ENCODE results near the gene NRARP. TPM values are rescaled to one million over a fixed set of nuclear protein-coding genes. Genes with fewer than 3 reads are reported as not detected.

NRARP gene
- total RNA-seq, 1 donor from 2014 or later: 20.7 TPM

GRCh38 chr9:137279741-137280473 is 22.2 kb downstream of the NRARP start:
- Mint-ChIP-seq H3K27me3 (ENCODE audit: insufficient read depth, low read depth) (peaks cover 14% of the 10 kb centered on the region), H3K4me3 (peak overlapping the region; percentile 41), H3K27ac (no peak overlapping the region), H3K36me3 (no peaks in the 10 kb centered on the region), H3K9me3 (peaks cover 3% of the 10 kb centered on the region), H3K4me1 (peaks cover 18% of the 10 kb centered on the region)
- Histone ChIP-seq H4K20me1 (ENCODE audit: low read depth) (no peaks in the 10 kb centered on the region), H3K9me3 (ENCODE audit: low read depth) (no peaks in the 10 kb centered on the region), H3K27me3 (peaks cover 62% of the 10 kb centered on the region), H3K4me1 (peaks cover 24% of the 10 kb centered on the region), H3K4me2 (peak overlapping the region; percentile 79), H3K9ac (no peak overlapping the region), H3K27ac (no peak overlapping the region), H3F3A (ENCODE audit: low read depth) (peaks cover 25% of the 10 kb centered on the region), H3K79me2 (ENCODE audit: low read depth) (no peaks in the 10 kb centered on the region), H3K4me3 (no peak overlapping the region), H3K36me3 (no peaks in the 10 kb centered on the region), H2AFZ (replicated peaks) (no peak overlapping the region)
- TF ChIP-seq EZH2phosphoT487 (IDR thresholded peaks at IDR 0.05) (no peak), EZH2 (IDR thresholded peaks at IDR 0.05) (no peak)
- TF ChIP-seq, protein P1, sequence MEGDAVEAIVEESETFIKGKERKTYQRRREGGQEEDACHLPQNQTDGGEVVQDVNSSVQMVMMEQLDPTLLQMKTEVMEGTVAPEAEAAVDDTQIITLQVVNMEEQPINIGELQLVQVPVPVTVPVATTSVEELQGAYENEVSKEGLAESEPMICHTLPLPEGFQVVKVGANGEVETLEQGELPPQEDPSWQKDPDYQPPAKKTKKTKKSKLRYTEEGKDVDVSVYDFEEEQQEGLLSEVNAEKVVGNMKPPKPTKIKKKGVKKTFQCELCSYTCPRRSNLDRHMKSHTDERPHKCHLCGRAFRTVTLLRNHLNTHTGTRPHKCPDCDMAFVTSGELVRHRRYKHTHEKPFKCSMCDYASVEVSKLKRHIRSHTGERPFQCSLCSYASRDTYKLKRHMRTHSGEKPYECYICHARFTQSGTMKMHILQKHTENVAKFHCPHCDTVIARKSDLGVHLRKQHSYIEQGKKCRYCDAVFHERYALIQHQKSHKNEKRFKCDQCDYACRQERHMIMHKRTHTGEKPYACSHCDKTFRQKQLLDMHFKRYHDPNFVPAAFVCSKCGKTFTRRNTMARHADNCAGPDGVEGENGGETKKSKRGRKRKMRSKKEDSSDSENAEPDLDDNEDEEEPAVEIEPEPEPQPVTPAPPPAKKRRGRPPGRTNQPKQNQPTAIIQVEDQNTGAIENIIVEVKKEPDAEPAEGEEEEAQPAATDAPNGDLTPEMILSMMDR (IDR thresholded peaks at IDR 0.05): no peak
- DNase-seq (ENCODE audit: low spot score): no peak

DNA sequence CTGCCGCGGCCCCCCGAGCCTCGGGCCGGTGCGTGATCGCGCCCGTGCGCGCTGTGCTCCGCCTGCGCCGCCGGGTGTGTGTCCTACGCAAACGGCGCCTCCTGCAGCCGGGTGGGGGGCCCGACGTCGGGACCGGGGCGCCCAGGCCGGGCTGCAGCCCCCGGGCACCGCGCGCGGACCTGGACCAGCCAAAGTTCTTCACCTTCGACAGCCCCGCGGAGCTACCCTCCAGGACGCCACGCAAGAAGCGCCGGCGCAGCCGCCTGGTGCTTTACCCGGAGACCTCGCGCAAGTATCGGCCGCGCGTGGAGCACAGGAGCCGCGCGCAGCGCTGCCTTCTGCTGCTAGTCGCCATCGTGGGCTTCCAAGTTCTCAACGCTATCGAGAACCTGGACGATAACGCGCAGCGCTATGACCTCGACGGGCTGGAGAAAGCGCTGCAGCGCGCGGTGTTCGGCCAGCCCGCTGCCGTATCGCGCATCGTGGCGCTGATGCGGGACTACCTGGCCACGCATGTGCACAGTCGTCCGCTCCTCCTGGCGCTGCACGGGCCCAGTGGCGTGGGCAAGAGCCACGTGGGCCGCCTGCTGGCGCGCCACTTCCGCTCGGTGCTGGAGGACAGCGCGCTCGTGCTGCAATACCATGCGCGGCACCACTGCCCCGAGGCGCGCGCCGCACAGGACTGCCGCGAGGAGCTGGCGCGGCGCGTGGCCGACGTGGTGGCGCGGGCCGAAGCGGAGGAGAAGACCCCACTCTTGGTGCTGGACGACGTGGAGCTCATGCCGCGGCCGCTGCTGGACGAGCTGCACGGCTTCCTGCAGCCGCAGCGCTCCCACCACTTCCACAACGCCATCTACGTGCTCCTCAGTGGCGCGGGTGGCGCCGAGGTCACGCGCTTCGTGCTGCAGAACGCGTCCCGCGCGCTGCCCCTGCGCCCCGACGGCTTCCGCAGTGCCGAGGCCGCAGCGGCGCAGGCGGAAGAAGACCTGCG is 23.1 kb downstream of the NRARP start:
- Mint-ChIP-seq H3K4me3 (no peak overlapping the region), H3K9me3 (peaks cover 3% of the 10 kb centered on the region), H3K27ac (no peak overlapping the region), H3K36me3 (no peaks in the 10 kb centered on the region), H3K4me1 (peaks cover 21% of the 10 kb centered on the region), H3K27me3 (ENCODE audit: insufficient read depth, low read depth) (peaks cover 14% of the 10 kb centered on the region)
- Histone ChIP-seq H3K9ac (no peak overlapping the region), H2AFZ (replicated peaks) (no peak overlapping the region), H3K27ac (no peak overlapping the region), H4K20me1 (ENCODE audit: low read depth) (no peaks in the 10 kb centered on the region), H3K4me2 (no peak overlapping the region), H3K79me2 (ENCODE audit: low read depth) (no peaks in the 10 kb centered on the region), H3K9me3 (ENCODE audit: low read depth) (no peaks in the 10 kb centered on the region), H3K36me3 (no peaks in the 10 kb centered on the region), H3K27me3 (peaks cover 62% of the 10 kb centered on the region), H3K4me3 (no peak overlapping the region), H3K4me1 (peaks cover 24% of the 10 kb centered on the region), H3F3A (ENCODE audit: low read depth) (peaks cover 25% of the 10 kb centered on the region)
- TF ChIP-seq, protein P1 (IDR thresholded peaks at IDR 0.05): no peak
- TF ChIP-seq EZH2 (IDR thresholded peaks at IDR 0.05) (no peak), EZH2phosphoT487 (IDR thresholded peaks at IDR 0.05) (no peak)
- no peak for DNase-seq (ENCODE audit: low spot score)

DNA sequence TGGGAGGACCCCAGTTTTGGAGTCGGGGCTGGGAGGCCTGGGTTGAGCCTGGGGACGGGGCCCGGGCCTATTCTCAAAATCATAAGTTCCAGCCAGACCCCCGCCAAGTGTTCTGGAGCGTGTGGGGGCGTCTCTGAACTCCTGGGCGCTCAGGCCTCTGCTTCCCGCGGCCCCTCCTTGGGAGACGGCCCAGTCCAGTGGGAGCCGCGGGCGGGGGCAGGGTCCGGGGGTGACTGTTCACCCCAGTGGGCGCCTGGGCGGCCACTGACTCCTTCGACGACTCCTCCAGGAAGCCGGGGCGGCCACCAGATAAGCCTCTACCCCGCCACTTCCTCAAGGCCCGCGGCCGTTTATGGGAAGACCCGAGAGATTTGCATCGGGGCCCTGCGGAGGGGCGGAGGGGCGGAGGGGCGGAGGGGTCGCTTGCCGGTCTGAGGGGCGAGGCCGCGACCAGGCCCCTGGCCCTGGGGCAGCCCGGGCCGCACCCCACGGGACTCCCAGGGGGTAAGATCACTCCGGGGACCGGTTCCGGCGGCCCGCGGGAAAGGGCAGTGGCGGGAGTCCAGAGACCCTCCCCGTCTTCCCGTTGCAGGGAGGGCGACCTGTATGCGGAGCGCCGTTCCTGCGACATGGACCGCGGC is 23.9 kb downstream of the NRARP start:
- no peak for TF ChIP-seq EZH2 (IDR thresholded peaks at IDR 0.05)
- Histone ChIP-seq H4K20me1 (ENCODE audit: low read depth) (no peaks in the 10 kb centered on the region), H3K36me3 (no peaks in the 10 kb centered on the region), H3K9me3 (ENCODE audit: low read depth) (no peaks in the 10 kb centered on the region), H3K4me2 (peak overlapping the region; percentile 72), H3F3A (ENCODE audit: low read depth) (peaks cover 25% of the 10 kb centered on the region), H3K79me2 (ENCODE audit: low read depth) (no peaks in the 10 kb centered on the region), H3K27me3 (peaks cover 53% of the 10 kb centered on the region), H3K9ac (no peak overlapping the region), H3K4me3 (peak overlapping the region; percentile 13), H2AFZ (replicated peaks) (no peak overlapping the region), H3K27ac (no peak overlapping the region), H3K4me1 (peaks cover 24% of the 10 kb centered on the region)
- Mint-ChIP-seq H3K9me3 (peaks cover 3% of the 10 kb centered on the region), H3K27me3 (ENCODE audit: insufficient read depth, low read depth) (peaks cover 12% of the 10 kb centered on the region), H3K27ac (no peak overlapping the region), H3K4me3 (no peak overlapping the region), H3K36me3 (no peaks in the 10 kb centered on the region), H3K4me1 (peaks cover 21% of the 10 kb centered on the region)
- DNase-seq (ENCODE audit: low spot score): no peak

Measured in neural progenitor cell (in vitro differentiated cells).